DOHH2 (cell line): ENCODE measurements around the gene GPC6.

Experiments
- H3F3A ChIP-seq: fragments of 200-600 bp; sonication (generic), shearing (Covaris generic); 2 replicates; pipeline ENCODE4 v1.6.0; 2016; ENCODE audit warnings: antibody characterized with exemption, mild to moderate bottlenecking; ENCODE audit not compliant: control insufficient read depth, insufficient read depth
- H3K27ac ChIP-seq: fragments of 200-600 bp; sonication (generic); 2 replicates; pipeline ENCODE4 v1.5.1; 2014; ENCODE audit warnings: low read depth, mild to moderate bottlenecking, low read length, moderate library complexity
- H3K27me3 ChIP-seq: fragments of 200-600 bp; sonication (generic); 2 replicates; pipeline ENCODE4 v1.6.1; 2014; ENCODE audit warnings: mild to moderate bottlenecking, low read length, mixed read lengths; ENCODE audit not compliant: control insufficient read depth
- H3K36me3 ChIP-seq: fragments of 200-600 bp; sonication (generic); 2 replicates; pipeline ENCODE4 v1.6.1; 2014; ENCODE audit warnings: mild to moderate bottlenecking, low read length, moderate library complexity, mixed read lengths; ENCODE audit not compliant: control insufficient read depth
- H3K4me1 ChIP-seq: fragments of 200-600 bp; sonication (generic); 2 replicates; pipeline ENCODE4 v1.6.1; 2014; ENCODE audit warnings: mild to moderate bottlenecking, low read length, mixed read lengths; ENCODE audit not compliant: control insufficient read depth
- H3K4me2 ChIP-seq: fragments of 200-600 bp; sonication (generic); 2 replicates; pipeline ENCODE4 v1.6.0; 2014; ENCODE audit warnings: mild to moderate bottlenecking, low read length, moderate library complexity
- H3K4me3 ChIP-seq: fragments of 200-600 bp; sonication (generic); 2 replicates; pipeline ENCODE4 v1.5.1; 2014; ENCODE audit warnings: mild to moderate bottlenecking, low read length, mixed read lengths
- H3K79me2 ChIP-seq: fragments of 200-600 bp; sonication (generic); 2 replicates; pipeline ENCODE4 v1.6.1; 2014; ENCODE audit warnings: mild to moderate bottlenecking, low read length, mixed read lengths; ENCODE audit not compliant: control insufficient read depth
- H3K9me2 ChIP-seq: fragments of 200-600 bp; sonication (generic); replicated peaks from 2 replicates; pipeline ENCODE4 v1.6.1; 2014; ENCODE audit warnings: mild to moderate bottlenecking, low read length, mixed read lengths; ENCODE audit not compliant: control insufficient read depth
- H3K9me3 ChIP-seq: fragments of 200-600 bp; sonication (generic); 2 replicates; pipeline ENCODE4 v1.6.1; 2014; ENCODE audit warnings: antibody characterized with exemption, low read length, mixed read lengths; ENCODE audit not compliant: control insufficient read depth, insufficient read depth
- H4K20me1 ChIP-seq: fragments of 200-600 bp; sonication (generic); 2 replicates; pipeline ENCODE4 v1.6.0; 2014; ENCODE audit warnings: low read depth, mild to moderate bottlenecking, antibody characterized with exemption, low read length, moderate library complexity; ENCODE audit not compliant: control insufficient read depth, insufficient read depth
- CTCF ChIP-seq: fragments of 200-600 bp; sonication (generic); IDR thresholded peaks from one replicate; pipeline ENCODE4 v1.5.1; 2014; ENCODE audit warnings: antibody characterized with exemption, mild to moderate bottlenecking, low read depth, low read length; ENCODE audit not compliant: poor library complexity, severe bottlenecking
- EZH2phosphoT487 ChIP-seq: fragments of 200-600 bp; sonication (generic); IDR thresholded peaks from 2 replicates; pipeline ENCODE4 v1.6.1; 2017; ENCODE audit warnings: borderline replicate concordance, mild to moderate bottlenecking, antibody characterized with exemption, low read length, moderate library complexity, mixed read lengths

GPC6 gene

GRCh38 chr13:93750676-93751075 lies 524.1 kb downstream of the GPC6 start:
- H3K36me3 ChIP-seq, result no peaks in the 10 kb centered on the region
- no peaks in the 10 kb centered on the region for H3K9me3 ChIP-seq
- no peak for TF ChIP-seq CTCF
- no peak for TF ChIP-seq EZH2phosphoT487
- no peaks in the 10 kb centered on the region for H3F3A ChIP-seq
- no peaks in the 10 kb centered on the region for H3K9me2 ChIP-seq
- H3K27me3 ChIP-seq, result no peaks in the 10 kb centered on the region
- no peak overlapping the region for H3K27ac ChIP-seq
- no peak overlapping the region for H3K4me3 ChIP-seq
- no peaks in the 10 kb centered on the region for H4K20me1 ChIP-seq
- no peaks in the 10 kb centered on the region for H3K4me1 ChIP-seq
- H3K4me2 ChIP-seq, result no peak overlapping the region
- no peaks in the 10 kb centered on the region for H3K79me2 ChIP-seq

GRCh38 chr13:93751117-93751516 lies 524.5 kb downstream of the GPC6 start:
- H3K4me3 ChIP-seq, result no peak overlapping the region
- no peaks in the 10 kb centered on the region for H4K20me1 ChIP-seq
- H3F3A ChIP-seq, result no peaks in the 10 kb centered on the region
- H3K27me3 ChIP-seq, result no peaks in the 10 kb centered on the region
- H3K9me2 ChIP-seq, result no peaks in the 10 kb centered on the region
- TF ChIP-seq CTCF (no peak), EZH2phosphoT487 (no peak)
- no peaks in the 10 kb centered on the region for H3K79me2 ChIP-seq
- no peaks in the 10 kb centered on the region for H3K9me3 ChIP-seq
- H3K4me1 ChIP-seq, result no peaks in the 10 kb centered on the region
- H3K36me3 ChIP-seq, result no peaks in the 10 kb centered on the region
- H3K4me2 ChIP-seq, result no peak overlapping the region
- no peak overlapping the region for H3K27ac ChIP-seq

- Histone ChIP-seq H3K4me1 (no peaks in the 10 kb centered on the region), H4K20me1 (no peaks in the 10 kb centered on the region), H3K36me3 (no peaks in the 10 kb centered on the region), H3K4me2 (no peak overlapping the region), H3K27ac (no peak overlapping the region), H3K27me3 (no peaks in the 10 kb centered on the region), H3F3A (no peaks in the 10 kb centered on the region), H3K9me2 (no peaks in the 10 kb centered on the region), H3K4me3 (no peak overlapping the region), H3K79me2 (no peaks in the 10 kb centered on the region), H3K9me3 (no peaks in the 10 kb centered on the region)
- TF ChIP-seq CTCF (no peak), EZH2phosphoT487 (no peak)
Observed at GRCh38 chr13:93752541-93752940, 525.9 kb downstream of the GPC6 start.

- Histone ChIP-seq H3K27me3 (no peaks in the 10 kb centered on the region), H3K79me2 (no peaks in the 10 kb centered on the region), H3K36me3 (no peaks in the 10 kb centered on the region), H3K27ac (no peak overlapping the region), H3K9me3 (no peaks in the 10 kb centered on the region), H3K4me1 (no peaks in the 10 kb centered on the region), H4K20me1 (no peaks in the 10 kb centered on the region), H3K9me2 (no peaks in the 10 kb centered on the region), H3F3A (no peaks in the 10 kb centered on the region), H3K4me2 (no peak overlapping the region), H3K4me3 (no peak overlapping the region)
- TF ChIP-seq EZH2phosphoT487, result no peak
- no peak for TF ChIP-seq CTCF
Observed at GRCh38 chr13:93753639-93754038, 527.0 kb downstream of the GPC6 start.
